Brain microvascular endothelial cell (primary cell): ENCODE data around the gene SLC35C1.
"Not testable (repeated sequence)": the region's sequence is repeated elsewhere in the genome, so short reads cannot be mapped to it uniquely, and the experiment has no call there.

Experiments used
- DNase-seq: peaks from one replicate; pipeline ENCODE4 v3.0.0-alpha.2; 2020
- H3K27ac ChIP-seq: fragments of 250-450 bp; sonication (Bioruptor Pico); 2 replicates; pipeline ENCODE4 v1.5.1; 2020; ENCODE audit warnings: mild to moderate bottlenecking, moderate library complexity
- H3K27me3 ChIP-seq: fragments of 250-450 bp; sonication (Bioruptor Pico); replicated peaks from 2 replicates; pipeline ENCODE4 v1.5.1; 2020; ENCODE audit warnings: mild to moderate bottlenecking
- H3K36me3 ChIP-seq: fragments of 250-450 bp; sonication (Bioruptor Pico); replicated peaks from 2 replicates; pipeline ENCODE4 v1.5.1; 2020; ENCODE audit warnings: mild to moderate bottlenecking
- H3K4me3 ChIP-seq: 2 replicates; pipeline ENCODE4 v1.5.1; 2011; ENCODE audit warnings: low read depth, mild to moderate bottlenecking, control low read depth, low read length, moderate library complexity
- in situ Hi-C: cut with HindIII; loops from 2 replicates; pipeline ENCODE4 v1.10.0; 2017; ENCODE audit warnings: low sequenced_read_pairs, low pct_ligation_motif_present
- TF ChIP-seq, protein P1 (sequence below): IDR thresholded peaks from 2 replicates; pipeline ENCODE4 v1.5.1; 2011; ENCODE audit warnings: low read depth, mild to moderate bottlenecking, moderate library complexity, low read length, control low read depth, inconsistent platforms; ENCODE audit errors: missing control alignments

Gene SLC35C1

DNA sequence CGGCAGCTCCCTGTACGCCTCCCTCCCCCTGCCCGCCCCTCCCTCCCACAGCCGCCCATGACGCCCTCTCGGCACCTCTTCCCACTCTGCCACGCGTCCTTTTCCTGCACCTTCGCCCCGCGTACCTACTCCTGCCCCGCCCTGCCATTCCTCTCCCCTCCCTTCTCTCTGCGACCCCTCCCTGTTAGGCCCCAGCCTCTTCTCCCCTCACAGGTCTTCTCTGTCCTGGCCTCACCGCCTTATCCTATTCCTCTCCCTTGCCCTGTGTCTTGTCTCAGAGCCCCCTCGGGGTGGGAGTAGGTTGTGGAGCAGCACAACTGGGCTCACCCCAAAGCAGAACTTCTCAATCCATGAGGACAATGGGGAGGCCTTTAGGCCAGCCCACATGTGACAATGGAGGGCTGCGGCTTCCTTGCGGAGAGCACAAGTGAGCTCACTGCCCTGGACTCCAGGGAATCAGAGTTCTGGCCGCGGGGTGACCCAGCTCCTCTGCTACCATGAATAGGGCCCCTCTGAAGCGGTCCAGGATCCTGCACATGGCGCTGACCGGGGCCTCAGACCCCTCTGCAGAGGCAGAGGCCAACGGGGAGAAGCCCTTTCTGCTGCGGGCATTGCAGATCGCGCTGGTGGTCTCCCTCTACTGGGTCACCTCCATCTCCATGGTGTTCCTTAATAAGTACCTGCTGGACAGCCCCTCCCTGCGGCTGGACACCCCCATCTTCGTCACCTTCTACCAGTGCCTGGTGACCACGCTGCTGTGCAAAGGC, 539 bp downstream of the SLC35C1 start:
- TF ChIP-seq, protein P1, sequence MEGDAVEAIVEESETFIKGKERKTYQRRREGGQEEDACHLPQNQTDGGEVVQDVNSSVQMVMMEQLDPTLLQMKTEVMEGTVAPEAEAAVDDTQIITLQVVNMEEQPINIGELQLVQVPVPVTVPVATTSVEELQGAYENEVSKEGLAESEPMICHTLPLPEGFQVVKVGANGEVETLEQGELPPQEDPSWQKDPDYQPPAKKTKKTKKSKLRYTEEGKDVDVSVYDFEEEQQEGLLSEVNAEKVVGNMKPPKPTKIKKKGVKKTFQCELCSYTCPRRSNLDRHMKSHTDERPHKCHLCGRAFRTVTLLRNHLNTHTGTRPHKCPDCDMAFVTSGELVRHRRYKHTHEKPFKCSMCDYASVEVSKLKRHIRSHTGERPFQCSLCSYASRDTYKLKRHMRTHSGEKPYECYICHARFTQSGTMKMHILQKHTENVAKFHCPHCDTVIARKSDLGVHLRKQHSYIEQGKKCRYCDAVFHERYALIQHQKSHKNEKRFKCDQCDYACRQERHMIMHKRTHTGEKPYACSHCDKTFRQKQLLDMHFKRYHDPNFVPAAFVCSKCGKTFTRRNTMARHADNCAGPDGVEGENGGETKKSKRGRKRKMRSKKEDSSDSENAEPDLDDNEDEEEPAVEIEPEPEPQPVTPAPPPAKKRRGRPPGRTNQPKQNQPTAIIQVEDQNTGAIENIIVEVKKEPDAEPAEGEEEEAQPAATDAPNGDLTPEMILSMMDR = no peak
- Histone ChIP-seq H3K4me3 (peak overlapping the region; percentile 84), H3K27ac (peak overlapping the region; percentile 93), H3K36me3 (peaks cover 2% of the 10 kb centered on the region), H3K27me3 (no peaks in the 10 kb centered on the region)
- in situ Hi-C loops = no loop called here
- DNase-seq = peak; percentile 66

GRCh38 chr11:45806072-45806933, 1.4 kb downstream of the SLC35C1 start:
- in situ Hi-C loops = no loop called here
- H3K27ac ChIP-seq = no peak overlapping the region
- no peak for DNase-seq
- TF ChIP-seq, protein P1 = no peak
- peak overlapping the region; percentile 84 for H3K4me3 ChIP-seq
- no peaks in the 10 kb centered on the region for H3K27me3 ChIP-seq
- H3K36me3 ChIP-seq = peaks cover 3% of the 10 kb centered on the region

GRCh38 chr11:45806937-45807791, 2.2 kb downstream of the SLC35C1 start:
- Histone ChIP-seq H3K27ac (no peak overlapping the region), H3K27me3 (no peaks in the 10 kb centered on the region), H3K4me3 (peak overlapping the region; percentile 84), H3K36me3 (peaks cover 12% of the 10 kb centered on the region)
- in situ Hi-C loops = no loop called here
- no peak for DNase-seq
- TF ChIP-seq, protein P1 = no peak

- peak overlapping the region; percentile 15 for H3K4me3 ChIP-seq
- H3K27me3 ChIP-seq = no peaks in the 10 kb centered on the region
- in situ Hi-C loops = no loop called here
- no peak overlapping the region for H3K27ac ChIP-seq
- TF ChIP-seq, protein P1 = no peak
- H3K36me3 ChIP-seq = peaks cover 16% of the 10 kb centered on the region
- DNase-seq = no peak
These were observed 2.9 kb downstream of the SLC35C1 start for GRCh38 chr11:45807792-45808238.

- H3K27ac ChIP-seq, in situ Hi-C loops, DNase-seq, H3K4me3 ChIP-seq, H3K27me3 ChIP-seq: not testable (repeated sequence)
- H3K36me3 ChIP-seq = peaks cover 16% of the 10 kb centered on the region
These were observed 3.5 kb downstream of the SLC35C1 start for GRCh38 chr11:45808427-45808826.
